HepG2 (cell line): ENCODE results near the gene HAS3. TPM values are rescaled to one million over a fixed set of nuclear protein-coding genes. Genes with fewer than 3 reads are reported as not detected.
"Not testable (repeated sequence)": the region's sequence is repeated elsewhere in the genome, so short reads cannot be mapped to it uniquely, and the experiment has no call there.

Experiments used
- ATAC-seq: fragments of 200-7000 bp; cut with Tn5 transposase; 3 replicates; pipeline ENCODE4 v1.9.1; 2020; ENCODE audit warnings: mild to moderate bottlenecking, moderate library complexity
- BruUV-seq: library from RNA; stranded (reverse); fragments of 400-500 nt; replicated peaks from 2 replicates; lab custom pipeline; 2021; lab: Mats Ljungman, UMichigan
- CTCF ChIA-PET: fragments of 300-600 bp; formaldehyde crosslinking; extraction: SDS; loops from one replicate; lab custom pipeline; 2021; ENCODE audit warnings: low total read pairs, inconsistent platforms, low intra/inter-chr PET ratio; lab: Yijun Ruan, JAX
- POLR2A ChIA-PET: fragments of 350-600 bp; sonication (Branson Sonifier 250); formaldehyde crosslinking; loops from one replicate; lab custom pipeline; 2020; ENCODE audit warnings: antibody characterized with exemption, inconsistent platforms; lab: Yijun Ruan, JAX
- DNase-seq: peaks from one replicate; pipeline ENCODE4 v3.0.0-alpha.2; 2015; ENCODE audit warnings: low spot score
- FAIRE-seq: peaks from 3 replicates; lab custom pipeline; 2011; peaks lifted over from hg19 to GRCh38; lab: Jason Lieb, UNC
- H2AFZ ChIP-seq: one replicate; pipeline ENCODE4 v1.6.1; 2011; ENCODE audit warnings: low read length, inconsistent platforms
- H3K27ac ChIP-seq: fragments of 300-600 bp; 3 replicates; pipeline ENCODE4 v1.8.0; 2011; ENCODE audit warnings: mixed run types, mild to moderate bottlenecking, mixed read lengths, low read length, inconsistent platforms; ENCODE audit not compliant: insufficient read depth; ENCODE audit errors: extremely low read length
- H3K27me3 ChIP-seq, 2 experiments: fragments of 200-600 bp in 1 of 2; 2 replicates in 1 of 2; 3 replicates in 1 of 2; pipeline versions ENCODE4 v1.6.0 to v1.8.0; 2011; ENCODE audit warnings: low read length in 2 of 2, mild to moderate bottlenecking in 2 of 2, moderate library complexity in 2 of 2, inconsistent platforms in 1 of 2; ENCODE audit not compliant: insufficient read depth in 2 of 2, control insufficient read depth in 1 of 2
- H3K36me3 ChIP-seq, 2 experiments: fragments of 200-600 bp in 1 of 2; replicated peaks in 1 of 2; 2 replicates in 1 of 2; 3 replicates in 1 of 2; pipeline versions ENCODE4 v1.5.1 to v1.8.0; 2011; ENCODE audit warnings: low read length in 2 of 2, inconsistent platforms in 1 of 2; ENCODE audit not compliant: insufficient read depth in 2 of 2, control insufficient read depth in 1 of 2
- H3K4me1 ChIP-seq: 2 replicates; pipeline ENCODE4 v1.5.1; 2012; ENCODE audit warnings: low read length, inconsistent platforms; ENCODE audit not compliant: insufficient read depth
- H3K4me2 ChIP-seq: 2 replicates; pipeline ENCODE4 v1.6.0; 2011; ENCODE audit warnings: low read depth, low read length, inconsistent platforms
- H3K4me3 ChIP-seq, 3 experiments: fragments of 200-600 bp in 1 of 3; sonication (generic), shearing (Covaris generic) in 1 of 3; replicated peaks in 1 of 3; 2 replicates each; pipeline ENCODE4 v1.5.1; 2011 to 2016; ENCODE audit warnings: low read length in 3 of 3, inconsistent platforms in 2 of 3, low read depth in 2 of 3, mild to moderate bottlenecking in 2 of 3, control low read depth in 1 of 3, mixed read lengths in 1 of 3; ENCODE audit not compliant: insufficient read depth in 1 of 3
- H3K79me2 ChIP-seq: one replicate; pipeline ENCODE4 v1.6.1; 2011; ENCODE audit warnings: low read length, inconsistent platforms; ENCODE audit not compliant: insufficient read depth
- H3K9ac ChIP-seq: 2 replicates; pipeline ENCODE4 v1.6.0; 2011; ENCODE audit warnings: mild to moderate bottlenecking, low read depth, low read length, inconsistent platforms; ENCODE audit not compliant: insufficient read depth
- H3K9me3 ChIP-seq: 2 replicates; pipeline ENCODE4 v1.5.1; 2012; ENCODE audit warnings: mild to moderate bottlenecking, low read length
- H4K20me1 ChIP-seq: 2 replicates; pipeline ENCODE4 v1.6.0; 2011; ENCODE audit warnings: inconsistent platforms, mild to moderate bottlenecking, low read length, moderate library complexity; ENCODE audit not compliant: insufficient read depth
- HOXA5 ChIP-seq: sonication (generic); formaldehyde crosslinking; IDR thresholded peaks from 2 replicates; pipeline ENCODE4 v1.4.0; 2020; ENCODE audit warnings: missing genetic modification reagents
- KAT8 ChIP-seq: IDR thresholded peaks from 2 replicates; pipeline ENCODE4 v1.6.1; 2016; ENCODE audit warnings: missing genetic modification reagents, missing compliant biosample characterization
- MBD4 ChIP-seq: IDR thresholded peaks from 2 replicates; pipeline ENCODE4 v1.6.1; 2012; ENCODE audit warnings: low read length, inconsistent platforms, borderline replicate concordance
- MED13 ChIP-seq: sonication (generic); formaldehyde crosslinking; IDR thresholded peaks from 2 replicates; pipeline ENCODE4 v1.5.0; 2020; ENCODE audit warnings: missing genetic modification reagents
- RAD21 ChIP-seq: fragments of 450-650 bp; formaldehyde crosslinking; IDR thresholded peaks from 2 replicates; pipeline ENCODE4 v1.5.0; 2020; ENCODE audit warnings: mild to moderate bottlenecking
- RCOR2 ChIP-seq: IDR thresholded peaks from 2 replicates; pipeline ENCODE4 v1.6.1; 2016; ENCODE audit warnings: missing biosample characterization, missing genetic modification reagents
- TBL1XR1 ChIP-seq: fragments of 150-350 bp; IDR thresholded peaks from 2 replicates; pipeline ENCODE4 v1.6.1; 2014; ENCODE audit warnings: borderline replicate concordance, low read length; ENCODE audit not compliant: partially characterized antibody
- ZNF563 ChIP-seq: sonication (generic); formaldehyde crosslinking; IDR thresholded peaks from 2 replicates; pipeline ENCODE4 v1.8.0; 2022; ENCODE audit warnings: mild to moderate bottlenecking, moderate library complexity, missing genetic modification reagents
- ZNF572 ChIP-seq: sonication (generic); formaldehyde crosslinking; IDR thresholded peaks from 2 replicates; pipeline ENCODE4 v1.5.1; 2020; ENCODE audit warnings: mild to moderate bottlenecking, missing genetic modification reagents
- WGBS: methylation state at CpG from one replicate; pipeline ENCODE4 v1.1.6; 2017; ENCODE audit warnings: low lambda C conversion rate; 5-methylcytosine and 5-hydroxymethylcytosine counted together
- in situ Hi-C: cut with HindIII; loops from 2 replicates; pipeline ENCODE4 v1.10.0; 2017; ENCODE audit warnings: low pct_unique_long_range_greater_than_20kb; ENCODE audit not compliant: extremely low pct_ligation_motif_present
- intact Hi-C: fragments of 100-400 bp; cut with micrococcal nuclease; formaldehyde crosslinking; loops from one replicate; pipeline ENCODE4 v1.10.0; 2022; ENCODE audit not compliant: unreplicated experiment
- polyA plus RNA-seq, 8 experiments: library from polyadenylated mRNA; depleted of rRNA in 3 of 8; stranded (reverse) in 7 of 8; unstranded in 1 of 8; fragments of >200 nt; fragmentation: Illumina TruSeq in 4 of 8; extraction: Trizol in 4 of 8; gene quantifications; 2 replicates each; pipeline versions ENCODE4 v1.2.1 to v1.2.3, GENCODE V29; 2011 to 2016; ENCODE audit warnings: low read depth in 4 of 8, missing spikeins in 1 of 8, mixed read lengths in 1 of 8; ENCODE audit not compliant: insufficient read depth in 1 of 8
- total RNA-seq, 5 experiments: library from RNA; depleted of rRNA; stranded (reverse); fragments of >200 nt; fragmentation: Illumina TruSeq; extraction: Trizol; gene quantifications; 2 replicates each; pipeline ENCODE4 v1.2.3, GENCODE V29; 2016; ENCODE audit warnings: low read depth in 1 of 5
- TF ChIP-seq, protein P1 (sequence below): sonication (generic); formaldehyde crosslinking; IDR thresholded peaks from 2 replicates; pipeline ENCODE4 v1.4.0; 2020; ENCODE audit warnings: mild to moderate bottlenecking, missing genetic modification reagents
- TF ChIP-seq, protein P2 (sequence below): sonication (generic); formaldehyde crosslinking; IDR thresholded peaks from one replicate; pipeline ENCODE4 v1.5.1; 2020; ENCODE audit warnings: mild to moderate bottlenecking, missing genetic modification reagents; ENCODE audit errors: not compliant biosample characterization

Gene HAS3
- total and polyA plus RNA-seq, 2 of the 13 experiments (the other 11 are each of a cell fraction or from before 2014, with no cell fraction given): 0.04 to 0.30 TPM

DNA sequence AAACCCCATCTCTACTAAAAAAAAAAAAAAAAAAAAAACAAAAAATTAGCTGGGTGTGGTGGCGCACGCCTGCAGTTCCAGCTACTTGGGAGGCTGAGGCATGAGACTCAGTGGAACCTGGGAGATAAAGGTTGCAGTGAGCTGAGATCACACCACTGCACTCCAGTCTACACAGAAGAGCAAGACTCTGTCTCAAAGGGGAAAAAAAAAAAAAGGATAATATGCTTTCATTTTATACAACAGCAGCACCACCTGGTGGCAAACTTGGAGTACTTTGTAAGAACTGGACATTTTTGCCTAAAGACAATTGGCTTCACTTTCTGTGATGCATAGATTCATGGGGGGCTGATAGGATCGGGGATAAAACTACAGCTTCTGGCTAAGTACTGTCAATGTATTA lies 18.5 kb downstream of the HAS3 start (continued):
- TF ChIP-seq TBL1XR1: no peak
- no peak for TF ChIP-seq ZNF572
- peak; percentile 82 for TF ChIP-seq RAD21 (CRISPR knock-in tag)
- TF ChIP-seq, protein P1, sequence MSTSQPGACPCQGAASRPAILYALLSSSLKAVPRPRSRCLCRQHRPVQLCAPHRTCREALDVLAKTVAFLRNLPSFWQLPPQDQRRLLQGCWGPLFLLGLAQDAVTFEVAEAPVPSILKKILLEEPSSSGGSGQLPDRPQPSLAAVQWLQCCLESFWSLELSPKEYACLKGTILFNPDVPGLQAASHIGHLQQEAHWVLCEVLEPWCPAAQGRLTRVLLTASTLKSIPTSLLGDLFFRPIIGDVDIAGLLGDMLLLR: no peak
- no peak for TF ChIP-seq ZNF563 (CRISPR knock-in tag)
- TF ChIP-seq MED13 (CRISPR knock-in tag): 0 out of 2 replicates have a peak, but pooled peaks have one; percentile 17
- TF ChIP-seq KAT8 (CRISPR knock-in tag): 0 out of 2 replicates have a peak, but pooled peaks have one; percentile 36
- TF ChIP-seq, protein P2, sequence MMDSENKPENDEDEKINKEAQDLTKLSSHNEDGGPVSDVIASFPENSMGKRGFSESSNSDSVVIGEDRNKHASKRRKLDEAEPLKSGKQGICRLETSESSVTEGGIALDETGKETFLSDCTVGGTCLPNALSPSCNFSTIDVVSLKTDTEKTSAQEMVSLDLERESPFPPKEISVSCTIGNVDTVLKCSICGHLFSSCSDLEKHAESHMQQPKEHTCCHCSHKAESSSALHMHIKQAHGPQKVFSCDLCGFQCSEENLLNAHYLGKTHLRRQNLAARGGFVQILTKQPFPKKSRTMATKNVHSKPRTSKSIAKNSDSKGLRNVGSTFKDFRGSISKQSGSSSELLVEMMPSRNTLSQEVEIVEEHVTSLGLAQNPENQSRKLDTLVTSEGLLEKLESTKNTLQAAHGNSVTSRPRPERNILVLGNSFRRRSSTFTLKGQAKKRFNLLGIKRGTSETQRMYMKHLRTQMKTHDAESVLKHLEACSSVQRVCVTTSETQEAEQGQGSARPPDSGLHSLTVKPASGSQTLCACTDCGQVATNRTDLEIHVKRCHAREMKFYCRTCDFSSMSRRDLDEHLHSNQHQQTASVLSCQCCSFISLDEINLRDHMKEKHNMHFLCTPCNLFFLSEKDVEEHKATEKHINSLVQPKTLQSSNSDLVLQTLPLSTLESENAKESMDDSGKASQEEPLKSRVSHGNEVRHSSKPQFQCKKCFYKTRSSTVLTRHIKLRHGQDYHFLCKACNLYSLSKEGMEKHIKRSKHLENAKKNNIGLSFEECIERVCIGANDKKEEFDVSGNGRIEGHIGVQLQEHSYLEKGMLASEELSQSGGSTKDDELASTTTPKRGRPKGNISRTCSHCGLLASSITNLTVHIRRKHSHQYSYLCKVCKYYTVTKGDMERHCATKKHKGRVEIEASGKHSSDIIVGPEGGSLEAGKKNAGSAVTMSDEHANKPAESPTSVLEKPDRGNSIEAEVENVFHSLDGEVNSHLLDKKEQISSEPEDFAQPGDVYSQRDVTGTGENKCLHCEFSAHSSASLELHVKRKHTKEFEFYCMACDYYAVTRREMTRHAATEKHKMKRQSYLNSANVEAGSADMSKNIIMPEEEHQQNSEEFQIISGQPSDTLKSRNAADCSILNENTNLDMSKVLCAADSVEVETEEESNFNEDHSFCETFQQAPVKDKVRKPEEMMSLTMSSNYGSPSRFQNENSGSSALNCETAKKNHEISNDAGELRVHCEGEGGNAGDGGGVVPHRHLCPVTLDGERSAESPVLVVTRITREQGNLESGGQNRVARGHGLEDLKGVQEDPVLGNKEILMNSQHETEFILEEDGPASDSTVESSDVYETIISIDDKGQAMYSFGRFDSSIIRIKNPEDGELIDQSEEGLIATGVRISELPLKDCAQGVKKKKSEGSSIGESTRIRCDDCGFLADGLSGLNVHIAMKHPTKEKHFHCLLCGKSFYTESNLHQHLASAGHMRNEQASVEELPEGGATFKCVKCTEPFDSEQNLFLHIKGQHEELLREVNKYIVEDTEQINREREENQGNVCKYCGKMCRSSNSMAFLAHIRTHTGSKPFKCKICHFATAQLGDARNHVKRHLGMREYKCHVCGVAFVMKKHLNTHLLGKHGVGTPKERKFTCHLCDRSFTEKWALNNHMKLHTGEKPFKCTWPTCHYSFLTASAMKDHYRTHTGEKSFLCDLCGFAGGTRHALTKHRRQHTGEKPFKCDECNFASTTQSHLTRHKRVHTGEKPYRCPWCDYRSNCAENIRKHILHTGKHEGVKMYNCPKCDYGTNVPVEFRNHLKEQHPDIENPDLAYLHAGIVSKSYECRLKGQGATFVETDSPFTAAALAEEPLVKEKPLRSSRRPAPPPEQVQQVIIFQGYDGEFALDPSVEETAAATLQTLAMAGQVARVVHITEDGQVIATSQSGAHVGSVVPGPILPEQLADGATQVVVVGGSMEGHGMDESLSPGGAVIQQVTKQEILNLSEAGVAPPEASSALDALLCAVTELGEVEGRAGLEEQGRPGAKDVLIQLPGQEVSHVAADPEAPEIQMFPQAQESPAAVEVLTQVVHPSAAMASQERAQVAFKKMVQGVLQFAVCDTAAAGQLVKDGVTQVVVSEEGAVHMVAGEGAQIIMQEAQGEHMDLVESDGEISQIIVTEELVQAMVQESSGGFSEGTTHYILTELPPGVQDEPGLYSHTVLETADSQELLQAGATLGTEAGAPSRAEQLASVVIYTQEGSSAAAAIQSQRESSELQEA (CRISPR knock-in tag): no peak
- TF ChIP-seq HOXA5 (CRISPR knock-in tag): peak; percentile 57; the same call in 1 of the 2 replicates
- no peak for TF ChIP-seq RCOR2
- no peak for TF ChIP-seq MBD4

DNA sequence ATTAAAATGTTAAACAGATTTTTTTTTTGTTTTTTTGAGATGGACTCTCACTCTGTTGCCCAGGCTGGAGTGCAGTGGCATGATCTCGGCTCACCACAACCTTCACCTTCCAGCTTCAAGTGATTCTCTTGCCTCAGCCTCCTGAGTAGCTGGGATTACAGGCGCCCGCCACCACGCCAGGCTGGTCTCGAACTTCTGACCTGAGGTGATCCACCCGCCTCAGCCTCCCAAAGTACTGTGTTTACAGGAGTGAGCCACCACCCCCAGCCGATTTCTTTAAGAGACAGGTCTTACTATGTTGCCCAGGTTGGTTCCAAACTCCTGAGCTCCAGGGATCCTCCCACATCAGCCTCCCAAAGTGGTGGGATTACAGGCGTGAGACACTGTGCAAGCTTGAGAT lies 19.0 kb downstream of the HAS3 start:
- H3K9me3 ChIP-seq, H3K27ac ChIP-seq, H3K4me2 ChIP-seq, H3K27me3 ChIP-seq, H3K4me3 ChIP-seq, POLR2A ChIA-PET, H2AFZ ChIP-seq, H4K20me1 ChIP-seq, H3K79me2 ChIP-seq, H3K9ac ChIP-seq, FAIRE-seq, BruUV-seq, ATAC-seq, DNase-seq: not testable (repeated sequence)
- 86% methylated on average over 8 of the region's 8 CpGs for WGBS
- Histone ChIP-seq H3K4me1 (peaks cover 10% of the 10 kb centered on the region), H3K36me3 (peaks cover 10 to 18% of the 10 kb centered on the region in 2 experiments)
- in situ Hi-C loops (loop anchor here (5.0 to 25.0 kb wide), 3 partner anchors 222 to 412 kb away; partner anchors contain the start of gene TANGO6), intact Hi-C loops (loop anchor here (1.0 to 2.0 kb wide), 4 partner anchors 41 to 277 kb away; no protein-coding TSS in a partner anchor)
- CTCF ChIA-PET: interaction anchor here (0.6 to 2.7 kb wide), 11 partner anchors 11 to 534 kb away, joined by 3 to 23 read pairs (median 5); no protein-coding TSS in a partner anchor
